B cell (primary cell): ENCODE measurements around the gene JARID2. TPM values are rescaled to one million over a fixed set of nuclear protein-coding genes. Genes with fewer than 3 reads are reported as not detected.

ENCODE experiments used
- ATAC-seq: fragments of 200-7000 bp; cut with Tn5 transposase; one replicate; pipeline ENCODE4 v1.10.0; 2021; ENCODE audit warnings: low read depth, mild to moderate bottlenecking, moderate number of reproducible peaks, moderate library complexity
- CTCF ChIA-PET: fragments of 350-600 bp; sonication (Branson Sonifier 250); formaldehyde crosslinking; loops from one replicate; lab custom pipeline; 2021; ENCODE audit warnings: antibody characterized with exemption, inconsistent platforms; lab: Charles Lee
- POLR2A ChIA-PET: fragments of 350-600 bp; sonication (Branson Sonifier 250); formaldehyde crosslinking; loops from one replicate; lab custom pipeline; 2021; ENCODE audit warnings: antibody characterized with exemption; lab: Charles Lee
- DNase-seq: peaks from one replicate; pipeline ENCODE4 v3.0.0; 2013
- H2AFZ ChIP-seq: 2 replicates; pipeline ENCODE4 v1.6.1; 2012; ENCODE audit warnings: mild to moderate bottlenecking, low read depth, low read length; ENCODE audit not compliant: insufficient read depth, poor library complexity, severe bottlenecking
- H3K27ac ChIP-seq, 2 donors: 1 replicate in 1 of 2; 2 replicates in 1 of 2; pipeline ENCODE4 v1.5.1; 2012 to 2013; ENCODE audit warnings: low read length in 2 of 2, mild to moderate bottlenecking in 2 of 2, moderate library complexity in 1 of 2
- H3K27me3 ChIP-seq, 4 experiments: fragments of 200-600 bp in 1 of 4; sonication (generic) in 1 of 4; replicated peaks in 1 of 4; 1 replicate in 2 of 4; 2 replicates in 2 of 4; pipeline versions ENCODE4 v1.6.1 to v1.7.0; 2013 to 2016; ENCODE audit warnings: low read length in 3 of 4, mild to moderate bottlenecking in 2 of 4, mixed read lengths in 1 of 4, moderate library complexity in 1 of 4; ENCODE audit not compliant: insufficient read depth in 4 of 4, control insufficient read depth in 3 of 4; ENCODE audit errors: control extremely low read depth in 1 of 4
- H3K36me3 ChIP-seq, 2 experiments: replicated peaks in 1 of 2; 1 replicate in 1 of 2; 2 replicates in 1 of 2; pipeline versions ENCODE4 v1.6.1 to v1.7.1; 2013; ENCODE audit warnings: low read length in 1 of 2; ENCODE audit not compliant: insufficient read depth in 2 of 2, control insufficient read depth in 1 of 2; ENCODE audit errors: control extremely low read depth in 1 of 2, extremely low read depth in 1 of 2
- H3K4me1 ChIP-seq, 2 donors: fragments of 200-600 bp in 1 of 2; sonication (generic) in 1 of 2; 1 replicate in 1 of 2; 2 replicates in 1 of 2; pipeline versions ENCODE4 v1.5.1 to v1.6.1; 2013 to 2017; ENCODE audit warnings: low read length in 2 of 2; ENCODE audit not compliant: control insufficient read depth in 2 of 2, insufficient read depth in 2 of 2
- H3K4me2 ChIP-seq: replicated peaks from 2 replicates; pipeline ENCODE3; 2012; ENCODE audit warnings: mild to moderate bottlenecking, low read depth, low read length; ENCODE audit not compliant: poor library complexity, severe bottlenecking
- H3K4me3 ChIP-seq, 5 experiments: fragments of 200-600 bp in 1 of 5; sonication (generic) in 1 of 5; 1 replicate in 3 of 5; 2 replicates in 2 of 5; pipeline versions ENCODE4 v1.5.1 to v1.7.0; 2011 to 2016; ENCODE audit warnings: low read length in 4 of 5, mild to moderate bottlenecking in 4 of 5, low read depth in 2 of 5, control low read depth in 1 of 5, moderate library complexity in 1 of 5; ENCODE audit not compliant: insufficient read depth in 1 of 5; ENCODE audit errors: control extremely low read depth in 1 of 5, extremely low read depth in 1 of 5
- H3K79me2 ChIP-seq: fragments of 200-600 bp; sonication (generic); one replicate; pipeline ENCODE4 v1.6.0; 2016; ENCODE audit warnings: low read length; ENCODE audit not compliant: control insufficient read depth, insufficient read depth
- H3K9ac ChIP-seq: fragments of 200-600 bp; sonication (generic); 2 replicates; pipeline ENCODE4 v1.6.1; 2017; ENCODE audit warnings: mild to moderate bottlenecking, low read length, moderate library complexity
- H3K9me3 ChIP-seq, 3 donors: one replicate each; pipeline versions ENCODE4 v1.6.1 to v1.7.1; 2013; ENCODE audit warnings: low read length in 2 of 3; ENCODE audit not compliant: control insufficient read depth in 2 of 3, insufficient read depth in 1 of 3; ENCODE audit errors: control extremely low read depth in 1 of 3
- H4K20me1 ChIP-seq: 2 replicates; pipeline ENCODE4 v1.6.0; 2012; ENCODE audit warnings: mild to moderate bottlenecking, low read length; ENCODE audit not compliant: insufficient read depth, control insufficient read depth, poor library complexity, severe bottlenecking
- H3K27ac Mint-ChIP-seq: one replicate; pipeline ENCODE4 v1.8.0; 2021; ENCODE audit warnings: mixed read lengths
- H3K27me3 Mint-ChIP-seq: one replicate; pipeline ENCODE4 v1.8.0; 2021; ENCODE audit warnings: mixed read lengths
- H3K4me1 Mint-ChIP-seq: one replicate; pipeline ENCODE4 v1.8.0; 2021; ENCODE audit warnings: mixed read lengths
- H3K4me3 Mint-ChIP-seq: one replicate; pipeline ENCODE4 v1.8.0; 2021; ENCODE audit warnings: mixed read lengths
- H3K9me3 Mint-ChIP-seq: one replicate; pipeline ENCODE4 v1.8.0; 2022; ENCODE audit warnings: mixed read lengths; ENCODE audit not compliant: insufficient read depth
- EZH2 ChIP-seq: IDR thresholded peaks from 2 replicates; pipeline ENCODE4 v1.6.1; 2012; ENCODE audit warnings: borderline replicate concordance, low read depth, mild to moderate bottlenecking, moderate library complexity, low read length; ENCODE audit not compliant: insufficient read depth, poor library complexity, severe bottlenecking
- WGBS: methylation state at CpG from one replicate; pipeline ENCODE4 v1.1.5; 2013; ENCODE audit warnings: missing lambda C conversion rate; ENCODE audit not compliant: insufficient coverage; 5-methylcytosine and 5-hydroxymethylcytosine counted together
- intact Hi-C: fragments of 100-400 bp; cut with micrococcal nuclease; formaldehyde crosslinking; loops from one replicate; pipeline ENCODE4 v1.10.0; 2022
- polyA plus RNA-seq: library from polyadenylated mRNA; depleted of rRNA; stranded (reverse); fragments of >200 nt; gene quantifications from 2 replicates; pipeline ENCODE4 v1.2.3, GENCODE V29; 2012
- total RNA-seq, 2 donors: library from RNA; stranded (reverse); fragments of 120-200 nt in 1 of 2; gene quantifications; 1 replicate in 1 of 2; 2 replicates in 1 of 2; pipeline versions ENCODE4 v1.2.3 to v1.2.4, GENCODE V29; 2013 to 2022
- TF ChIP-seq, protein P1 (sequence below): fragments of 200-600 bp; IDR thresholded peaks from one replicate; pipeline ENCODE4 v1.8.0; 2022; ENCODE audit warnings: antibody characterized with exemption, mild to moderate bottlenecking

Gene JARID2
- total and polyA plus RNA-seq, 2 donors (not counting 1 experiment from before 2014, with no cell fraction given), result 11.0 to 58.1 TPM

DNA sequence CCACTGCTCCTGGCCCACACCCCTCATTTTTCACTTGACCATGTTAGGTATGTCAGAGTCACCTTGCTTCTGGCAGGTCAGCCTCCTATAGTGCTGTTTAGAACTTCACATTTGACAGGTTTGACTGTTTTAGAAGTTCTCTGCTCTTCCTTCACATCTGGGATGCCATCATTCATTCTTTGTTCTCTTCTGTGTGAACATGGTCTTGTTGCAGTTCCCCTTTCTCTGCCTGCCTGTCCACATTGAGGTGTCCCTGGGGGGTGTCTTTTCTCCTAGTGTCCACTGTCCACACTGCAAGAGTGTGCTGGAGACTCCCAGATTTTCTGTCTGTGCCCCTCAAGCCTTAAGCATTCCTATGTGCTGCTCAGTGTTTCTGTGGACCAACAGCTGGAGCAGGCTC, 89.5 kb downstream of the JARID2 start:
- POLR2A ChIA-PET, result no interaction called here

DNA sequence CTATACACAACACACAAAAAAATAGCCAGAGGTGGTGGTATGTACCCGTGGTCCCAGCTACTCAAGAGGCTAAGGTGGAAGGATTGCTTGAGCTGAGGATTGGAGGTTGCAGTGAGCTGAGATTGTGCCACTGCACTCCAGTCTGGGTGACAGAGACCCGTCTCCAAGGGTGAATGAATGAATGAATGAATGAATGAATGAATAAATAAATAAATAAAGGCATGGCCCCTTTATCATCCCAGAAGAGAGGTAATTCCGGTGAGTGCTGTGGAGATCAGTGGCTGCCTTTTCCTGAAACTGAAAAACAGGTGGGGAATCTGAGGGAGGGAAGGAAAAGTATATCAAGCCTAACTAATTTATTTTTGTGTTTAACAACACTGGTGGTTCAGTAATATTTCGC, 90.0 kb downstream of the JARID2 start:
- H3K36me3 ChIP-seq, result no peaks in the 10 kb centered on the region
- TF ChIP-seq EZH2, result no peak
- TF ChIP-seq, protein P1, sequence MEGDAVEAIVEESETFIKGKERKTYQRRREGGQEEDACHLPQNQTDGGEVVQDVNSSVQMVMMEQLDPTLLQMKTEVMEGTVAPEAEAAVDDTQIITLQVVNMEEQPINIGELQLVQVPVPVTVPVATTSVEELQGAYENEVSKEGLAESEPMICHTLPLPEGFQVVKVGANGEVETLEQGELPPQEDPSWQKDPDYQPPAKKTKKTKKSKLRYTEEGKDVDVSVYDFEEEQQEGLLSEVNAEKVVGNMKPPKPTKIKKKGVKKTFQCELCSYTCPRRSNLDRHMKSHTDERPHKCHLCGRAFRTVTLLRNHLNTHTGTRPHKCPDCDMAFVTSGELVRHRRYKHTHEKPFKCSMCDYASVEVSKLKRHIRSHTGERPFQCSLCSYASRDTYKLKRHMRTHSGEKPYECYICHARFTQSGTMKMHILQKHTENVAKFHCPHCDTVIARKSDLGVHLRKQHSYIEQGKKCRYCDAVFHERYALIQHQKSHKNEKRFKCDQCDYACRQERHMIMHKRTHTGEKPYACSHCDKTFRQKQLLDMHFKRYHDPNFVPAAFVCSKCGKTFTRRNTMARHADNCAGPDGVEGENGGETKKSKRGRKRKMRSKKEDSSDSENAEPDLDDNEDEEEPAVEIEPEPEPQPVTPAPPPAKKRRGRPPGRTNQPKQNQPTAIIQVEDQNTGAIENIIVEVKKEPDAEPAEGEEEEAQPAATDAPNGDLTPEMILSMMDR, result no peak
- H3K27me3 ChIP-seq, result no peaks in the 10 kb centered on the region
- CTCF ChIA-PET, result interaction anchor here (0.7 kb wide), 1 partner anchor 989 kb away, joined by 5 read pairs; no protein-coding TSS in a partner anchor
- no peaks in the 10 kb centered on the region for H3K9me3 Mint-ChIP-seq
- ATAC-seq, result no peak
- WGBS, result no CpG with 5 or more reads among the region's 4 CpGs
- no peaks in the 10 kb centered on the region for H3K9me3 ChIP-seq
- peaks cover 57 to 64% of the 10 kb centered on the region in 2 donors for H3K4me1 ChIP-seq
- no peak for DNase-seq
- no peak overlapping the region for H3K27ac ChIP-seq
- H3K4me3 ChIP-seq, result no peak overlapping the region
- H3K79me2 ChIP-seq, result peaks cover 95% of the 10 kb centered on the region
- POLR2A ChIA-PET, result no interaction called here
- peaks cover 79% of the 10 kb centered on the region for H4K20me1 ChIP-seq
- no peak overlapping the region for H3K4me3 Mint-ChIP-seq
- no peak overlapping the region for H3K9ac ChIP-seq
- intact Hi-C loops, result loop anchor here (10.0 kb wide), 1 partner anchor 109 kb away; no protein-coding TSS in a partner anchor
- H3K27me3 Mint-ChIP-seq, result no peaks in the 10 kb centered on the region
- H2AFZ ChIP-seq, result no peak overlapping the region
- H3K4me1 Mint-ChIP-seq, result peaks cover 83% of the 10 kb centered on the region
- no peak overlapping the region for H3K27ac Mint-ChIP-seq
- H3K4me2 ChIP-seq, result peak overlapping the region; percentile 15

More for the DNA sequence above, 89.5 kb downstream of the JARID2 start:
- Histone ChIP-seq H3K36me3 (no peaks in the 10 kb centered on the region), H3K4me1 (peaks cover 56 to 64% of the 10 kb centered on the region in 2 donors), H3K9ac (no peak overlapping the region), H2AFZ (no peak overlapping the region), H4K20me1 (peaks cover 75% of the 10 kb centered on the region), H3K79me2 (peaks cover 95% of the 10 kb centered on the region), H3K27ac (no peak overlapping the region), H3K4me2 (peak overlapping the region; percentile 15), H3K27me3 (no peaks in the 10 kb centered on the region), H3K9me3 (no peaks in the 10 kb centered on the region), H3K4me3 (no peak overlapping the region)
- intact Hi-C loops, result loop anchor here (10.0 kb wide), 1 partner anchor 109 kb away; no protein-coding TSS in a partner anchor
- H3K27ac Mint-ChIP-seq, result no peak overlapping the region
- H3K9me3 Mint-ChIP-seq, result no peaks in the 10 kb centered on the region
- H3K4me1 Mint-ChIP-seq, result peaks cover 83% of the 10 kb centered on the region
- H3K27me3 Mint-ChIP-seq, result no peaks in the 10 kb centered on the region
- no peak overlapping the region for H3K4me3 Mint-ChIP-seq
- ATAC-seq (no peak), DNase-seq (no peak)
- CTCF ChIA-PET, result no interaction called here
- TF ChIP-seq, protein P1, result no peak
